ENCODE data around the gene IQSEC1. TPM values are rescaled to one million over a fixed set of nuclear protein-coding genes. Genes with fewer than 3 reads are reported as not detected.

The IQSEC1 gene
- total and polyA plus RNA-seq, 2 experiments from 2014 or later = 8.0 to 51.9 TPM

- Histone ChIP-seq H3K27me3 (ENCODE audit: insufficient read depth) (no peaks in the 10 kb centered on the region), H3K4me3 (no peak overlapping the region), H3K9me2 (ENCODE audit: insufficient read depth) (no peaks in the 10 kb centered on the region), H3K79me2 (replicated peaks; ENCODE audit: insufficient read depth) (no peaks in the 10 kb centered on the region), H3K27ac (ENCODE audit: low read depth) (no peak overlapping the region), H4K20me1 (replicated peaks; ENCODE audit: insufficient read depth) (no peaks in the 10 kb centered on the region), H3K4me1 (ENCODE audit: insufficient read depth) (no peaks in the 10 kb centered on the region), H3F3A (replicated peaks; ENCODE audit: low read depth) (no peaks in the 10 kb centered on the region), H2AFZ (no peak overlapping the region), H3K4me2 (no peak overlapping the region), H3K36me3 (ENCODE audit: insufficient read depth) (no peaks in the 10 kb centered on the region; the same call in 1 of the 2 replicates)
- peaks cover 20% of the 10 kb centered on the region for H3K27me3 Mint-ChIP-seq (ENCODE audit: insufficient read depth, low read depth, poor library complexity)
- DNase-seq (ENCODE audit: low spot score) (no peak), ATAC-seq (no peak)
- H3K4me3 Mint-ChIP-seq = no peak overlapping the region
- H3K36me3 Mint-ChIP-seq (ENCODE audit: low read depth) = peaks cover 11% of the 10 kb centered on the region
- TF ChIP-seq NANOG (IDR thresholded peaks at IDR 0.05; ENCODE audit: borderline replicate concordance) (no peak), STAT1 (IDR thresholded peaks at IDR 0.05; ENCODE audit: unreplicated experiment) (no peak), CREB1 (CRISPR knock-in tag; IDR thresholded peaks at IDR 0.05; ENCODE audit: low read depth) (no peak), POLR2AphosphoS5 (IDR thresholded peaks at IDR 0.05; ENCODE audit: low read depth) (no peak), ZNF114 (CRISPR knock-in tag; IDR thresholded peaks at IDR 0.05) (no peak), EZH2 (IDR thresholded peaks at IDR 0.05; ENCODE audit: low read depth, unreplicated experiment) (no peak), EZH2phosphoT487 (IDR thresholded peaks at IDR 0.05; ENCODE audit: unreplicated experiment) (no peak), ZNF331 (CRISPR knock-in tag; IDR thresholded peaks at IDR 0.05; ENCODE audit: low read depth) (no peak), ZNF462 (CRISPR knock-in tag; IDR thresholded peaks at IDR 0.05) (no peak), ETS1 (IDR thresholded peaks at IDR 0.05) (no peak), JUNB (IDR thresholded peaks at IDR 0.05; ENCODE audit: unreplicated experiment) (no peak), REST (IDR thresholded peaks at IDR 0.05; ENCODE audit: unreplicated experiment) (no peak), CTCF (conservative IDR thresholded peaks at IDR 0.05; ENCODE audit: low read depth in 2 of 2) (no peak)
- no peaks in the 10 kb centered on the region for H3K9me3 Mint-ChIP-seq
- peaks cover 14% of the 10 kb centered on the region for H3K4me1 Mint-ChIP-seq
- no peak overlapping the region for H3K27ac Mint-ChIP-seq
Observed at GRCh38 chr3:12897381-12898289, 175.6 kb downstream of the IQSEC1 start.
